PFSK-1 (cell line): Measurements from ENCODE around the gene NIPAL1.

Experiments used
- FOXP2 ChIP-seq: optimal IDR thresholded peaks from 2 replicates; pipeline ENCODE3; 2011; ENCODE audit warnings: borderline replicate concordance, control low read depth, inconsistent platforms; ENCODE audit not compliant: insufficient read depth; ENCODE audit errors: extremely low read length, extremely low read depth
- POLR2AphosphoS5 ChIP-seq: IDR thresholded peaks from 2 replicates; pipeline ENCODE4 v1.6.1; 2012; ENCODE audit warnings: low read depth, mild to moderate bottlenecking, control low read depth, low read length, moderate library complexity
- SIN3A ChIP-seq: IDR thresholded peaks from 2 replicates; pipeline ENCODE4 v1.6.1; 2012; ENCODE audit warnings: mild to moderate bottlenecking, low read length, moderate library complexity, borderline replicate concordance; ENCODE audit not compliant: insufficient read depth
- TAF1 ChIP-seq: IDR thresholded peaks from 2 replicates; pipeline ENCODE4 v1.6.1; 2012; ENCODE audit warnings: low read length, control low read depth, borderline replicate concordance; ENCODE audit not compliant: insufficient read depth
- TF ChIP-seq, protein P1 (sequence below), 2 experiments: IDR thresholded peaks; 2 replicates each; pipeline versions ENCODE4 v1.6.1 to v1.8.0; 2011 to 2012; ENCODE audit warnings: low read depth in 2 of 2, low read length in 2 of 2, control low read depth in 1 of 2, inconsistent platforms in 1 of 2, mild to moderate bottlenecking in 1 of 2, moderate library complexity in 1 of 2; ENCODE audit not compliant: insufficient read depth in 1 of 2

GRCh38 chr4:48008021-48008596 lies 8.5 kb upstream of the NIPAL1 start:
- TF ChIP-seq, protein P1, sequence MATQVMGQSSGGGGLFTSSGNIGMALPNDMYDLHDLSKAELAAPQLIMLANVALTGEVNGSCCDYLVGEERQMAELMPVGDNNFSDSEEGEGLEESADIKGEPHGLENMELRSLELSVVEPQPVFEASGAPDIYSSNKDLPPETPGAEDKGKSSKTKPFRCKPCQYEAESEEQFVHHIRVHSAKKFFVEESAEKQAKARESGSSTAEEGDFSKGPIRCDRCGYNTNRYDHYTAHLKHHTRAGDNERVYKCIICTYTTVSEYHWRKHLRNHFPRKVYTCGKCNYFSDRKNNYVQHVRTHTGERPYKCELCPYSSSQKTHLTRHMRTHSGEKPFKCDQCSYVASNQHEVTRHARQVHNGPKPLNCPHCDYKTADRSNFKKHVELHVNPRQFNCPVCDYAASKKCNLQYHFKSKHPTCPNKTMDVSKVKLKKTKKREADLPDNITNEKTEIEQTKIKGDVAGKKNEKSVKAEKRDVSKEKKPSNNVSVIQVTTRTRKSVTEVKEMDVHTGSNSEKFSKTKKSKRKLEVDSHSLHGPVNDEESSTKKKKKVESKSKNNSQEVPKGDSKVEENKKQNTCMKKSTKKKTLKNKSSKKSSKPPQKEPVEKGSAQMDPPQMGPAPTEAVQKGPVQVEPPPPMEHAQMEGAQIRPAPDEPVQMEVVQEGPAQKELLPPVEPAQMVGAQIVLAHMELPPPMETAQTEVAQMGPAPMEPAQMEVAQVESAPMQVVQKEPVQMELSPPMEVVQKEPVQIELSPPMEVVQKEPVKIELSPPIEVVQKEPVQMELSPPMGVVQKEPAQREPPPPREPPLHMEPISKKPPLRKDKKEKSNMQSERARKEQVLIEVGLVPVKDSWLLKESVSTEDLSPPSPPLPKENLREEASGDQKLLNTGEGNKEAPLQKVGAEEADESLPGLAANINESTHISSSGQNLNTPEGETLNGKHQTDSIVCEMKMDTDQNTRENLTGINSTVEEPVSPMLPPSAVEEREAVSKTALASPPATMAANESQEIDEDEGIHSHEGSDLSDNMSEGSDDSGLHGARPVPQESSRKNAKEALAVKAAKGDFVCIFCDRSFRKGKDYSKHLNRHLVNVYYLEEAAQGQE (IDR thresholded peaks at IDR 0.05; ENCODE audit: insufficient read depth in 1 of 2, low read depth in 2 of 2, low read length in 2 of 2), result no peak
- TF ChIP-seq TAF1, result no peak
- TF ChIP-seq POLR2AphosphoS5, result no peak
- TF ChIP-seq FOXP2, result no peak
- no peak for TF ChIP-seq SIN3A
